ENCODE results near the gene CADPS2.
"Not testable (repeated sequence)": the region's sequence is repeated elsewhere in the genome, so short reads cannot be mapped to it uniquely, and the experiment has no call there.

Gene CADPS2

DNA sequence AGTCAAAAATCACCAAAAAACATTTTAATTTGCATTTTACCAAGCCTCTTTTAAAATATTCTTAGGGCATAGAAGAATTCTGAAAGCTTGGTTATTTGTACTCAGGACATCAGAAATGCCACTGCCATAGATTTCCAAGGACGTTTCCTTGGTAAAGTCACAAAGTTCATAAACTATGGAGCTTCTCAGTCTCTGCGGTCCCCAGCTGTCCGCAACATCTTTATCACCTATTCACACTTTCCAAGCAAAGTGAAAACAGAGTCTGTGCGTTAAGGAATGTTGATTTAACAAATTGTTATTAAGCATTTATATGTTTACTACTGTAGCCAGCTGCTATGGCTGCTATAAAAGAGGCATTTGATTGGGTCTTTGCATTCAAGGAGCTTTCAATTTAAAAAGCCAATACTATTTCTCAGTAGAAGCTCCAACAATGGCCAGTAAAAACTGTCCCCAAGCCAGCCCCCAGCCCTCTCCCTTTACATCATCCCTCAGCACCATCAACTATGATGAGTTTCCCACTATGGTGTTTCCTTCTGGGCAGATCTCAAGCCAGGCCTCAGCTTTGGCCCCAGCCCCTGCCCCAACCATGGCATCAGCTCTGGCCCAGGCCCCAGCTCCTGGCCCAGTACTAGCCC lies 36.8 kb downstream of the CADPS2 start:
- DNase-seq = no peak

DNA sequence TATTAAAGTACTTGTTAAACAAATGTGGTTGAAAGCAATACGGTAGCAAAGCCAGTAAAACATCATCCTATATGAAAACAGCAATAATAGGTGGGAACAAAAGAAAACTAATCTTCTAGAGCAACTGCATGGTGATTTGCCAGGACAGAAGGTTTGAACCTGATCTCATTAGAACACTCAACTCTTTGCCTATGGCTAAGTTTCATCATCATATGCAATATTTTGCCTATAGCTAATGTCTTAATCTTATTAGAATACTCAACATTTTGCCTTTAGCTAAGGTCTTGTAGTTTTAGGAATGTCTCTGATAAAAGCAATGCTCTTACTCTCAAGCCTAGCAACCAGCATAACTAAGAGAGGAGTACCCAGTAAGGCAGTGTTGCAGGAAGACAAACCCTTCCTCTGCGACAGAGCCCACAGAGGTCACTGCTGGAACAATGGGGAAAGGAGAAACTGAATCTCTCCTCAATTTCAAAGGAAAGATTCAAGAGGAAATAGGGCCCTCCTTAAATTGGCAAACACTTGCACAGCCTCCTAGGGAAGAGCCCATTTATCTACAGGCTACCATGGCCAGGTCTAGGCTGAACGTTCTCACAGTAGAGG lies 38.3 kb downstream of the CADPS2 start:
- DNase-seq = no peak

DNA sequence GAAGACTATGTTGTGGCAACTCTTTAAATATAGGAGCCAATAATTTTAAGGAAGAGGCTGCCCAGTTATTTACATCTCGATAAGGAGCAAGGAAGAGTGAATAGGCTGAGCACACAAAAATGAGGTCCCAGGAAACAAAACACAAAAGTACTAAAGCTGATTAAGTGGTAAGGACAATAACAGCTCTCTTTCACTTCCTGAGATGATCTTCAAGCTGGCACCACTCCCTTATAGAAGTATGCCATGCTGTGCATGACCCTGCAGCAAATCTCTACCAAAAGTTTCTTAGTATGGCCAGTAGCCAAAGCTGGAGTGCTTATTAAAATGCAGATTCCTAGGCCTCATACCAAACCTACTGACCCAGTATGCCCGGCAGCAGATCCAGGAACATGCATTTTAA lies 39.7 kb downstream of the CADPS2 start:
- DNase-seq = no peak

DNA sequence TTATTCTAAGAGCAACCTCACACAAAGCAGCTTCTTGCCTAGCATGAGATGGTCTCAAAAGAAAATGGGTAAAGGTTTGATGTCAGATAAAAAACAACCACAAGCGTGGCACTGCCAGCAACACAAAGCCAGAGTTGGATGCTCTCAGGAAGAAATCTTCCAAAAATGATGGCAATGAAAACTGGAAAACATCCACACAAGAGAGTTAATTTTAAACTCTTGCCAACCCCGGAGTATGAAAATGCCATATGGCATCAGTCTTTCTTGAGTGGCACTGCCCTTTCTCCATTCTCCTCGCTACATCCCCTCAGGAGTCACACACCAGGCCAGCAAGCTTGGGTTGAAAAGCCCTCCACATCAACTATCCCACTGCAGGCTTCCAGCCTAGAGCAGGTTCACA lies 41.0 kb downstream of the CADPS2 start:
- DNase-seq = no peak

DNA sequence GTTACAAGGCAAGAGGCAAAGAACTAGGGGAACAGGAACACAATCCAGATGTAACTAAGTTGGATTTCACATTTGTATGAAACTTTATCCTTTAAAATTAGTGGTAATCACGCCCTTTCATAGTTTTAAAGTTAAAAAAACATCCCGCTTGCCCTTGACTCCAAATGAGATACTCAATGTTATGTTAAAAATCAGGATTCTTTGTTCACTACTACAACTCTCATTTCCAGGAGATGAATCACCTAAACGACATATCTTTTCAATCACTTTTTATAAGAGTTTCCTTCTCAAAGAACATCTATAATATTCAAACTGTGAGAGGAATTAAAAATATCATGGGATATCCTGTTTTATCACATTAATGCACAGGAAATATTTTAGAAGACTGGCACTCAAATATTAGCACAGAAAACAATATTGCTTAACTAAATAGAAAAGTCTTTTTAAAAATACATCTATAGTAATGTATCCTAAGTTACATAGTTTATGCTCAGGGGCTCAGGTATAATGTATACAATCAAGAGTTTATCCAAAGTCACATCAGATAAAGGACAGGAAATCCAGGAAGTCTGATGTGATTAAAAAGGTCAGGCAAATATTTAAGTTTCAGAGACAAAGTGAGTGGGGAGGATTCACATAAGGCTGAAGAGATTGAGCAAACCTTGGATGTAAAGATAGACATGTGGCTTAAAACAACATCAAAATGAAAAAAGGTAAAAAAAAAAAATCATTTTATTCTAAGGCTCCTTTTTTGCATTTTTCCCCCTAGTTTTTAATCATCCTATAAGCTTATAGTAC lies 41.9 kb downstream of the CADPS2 start:
- no peak for DNase-seq

DNA sequence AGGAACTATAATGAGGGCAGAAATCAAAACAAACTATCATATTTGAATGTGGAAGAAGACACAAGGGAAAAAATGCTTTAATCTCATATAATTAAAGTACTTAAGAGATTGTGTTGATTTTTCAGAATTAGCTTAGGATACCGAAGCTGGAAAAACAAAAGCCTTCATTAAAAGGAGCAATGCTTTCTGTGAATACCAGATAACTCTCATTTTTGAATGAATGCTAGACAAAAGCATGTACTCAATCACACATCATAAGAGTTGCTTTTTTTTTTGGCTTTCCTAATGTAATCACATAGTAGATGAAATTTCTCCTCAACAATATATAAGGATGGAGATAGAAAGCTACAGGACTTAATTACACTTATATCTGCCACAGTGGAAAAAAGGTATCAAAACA lies 43.3 kb downstream of the CADPS2 start:
- no peak for DNase-seq

DNA sequence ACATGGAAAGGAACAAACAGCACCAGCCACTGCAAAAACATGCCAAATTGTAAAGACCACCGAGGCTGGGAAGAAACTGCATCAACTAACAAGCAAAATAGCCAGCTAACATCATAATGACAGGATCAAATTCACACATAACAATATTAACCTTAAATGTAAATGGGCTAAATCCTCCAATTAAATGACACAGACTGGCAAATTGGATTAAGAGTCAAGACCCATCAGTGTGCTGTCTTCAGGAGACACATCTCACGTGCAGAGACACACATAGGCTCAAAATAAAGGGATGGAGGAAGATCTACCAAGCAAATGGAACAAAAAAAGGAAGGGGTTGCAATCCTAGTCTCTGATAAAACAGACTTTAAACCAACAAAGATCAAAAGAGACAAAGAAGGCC lies 50.0 kb downstream of the CADPS2 start:
- not testable (repeated sequence) for DNase-seq

DNA sequence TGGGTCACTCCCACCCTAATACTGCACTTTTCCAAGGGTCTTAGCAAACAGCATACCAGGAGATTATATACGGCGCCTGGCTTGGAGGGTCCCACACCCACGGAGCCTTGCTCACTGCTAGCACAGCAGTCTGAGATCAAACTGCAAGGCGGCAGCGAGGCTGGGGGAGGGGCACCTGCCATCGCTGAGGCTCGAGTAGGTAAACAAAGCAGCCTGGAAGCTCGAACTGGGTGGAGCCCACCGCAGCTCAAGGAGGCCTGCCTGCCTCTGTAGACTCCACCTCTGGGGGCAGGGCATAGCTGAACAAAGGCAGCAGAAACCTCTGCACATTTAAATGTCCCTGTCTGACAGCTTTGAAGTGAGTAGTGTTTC lies 51.7 kb downstream of the CADPS2 start:
- DNase-seq = not testable (repeated sequence)

DNA sequence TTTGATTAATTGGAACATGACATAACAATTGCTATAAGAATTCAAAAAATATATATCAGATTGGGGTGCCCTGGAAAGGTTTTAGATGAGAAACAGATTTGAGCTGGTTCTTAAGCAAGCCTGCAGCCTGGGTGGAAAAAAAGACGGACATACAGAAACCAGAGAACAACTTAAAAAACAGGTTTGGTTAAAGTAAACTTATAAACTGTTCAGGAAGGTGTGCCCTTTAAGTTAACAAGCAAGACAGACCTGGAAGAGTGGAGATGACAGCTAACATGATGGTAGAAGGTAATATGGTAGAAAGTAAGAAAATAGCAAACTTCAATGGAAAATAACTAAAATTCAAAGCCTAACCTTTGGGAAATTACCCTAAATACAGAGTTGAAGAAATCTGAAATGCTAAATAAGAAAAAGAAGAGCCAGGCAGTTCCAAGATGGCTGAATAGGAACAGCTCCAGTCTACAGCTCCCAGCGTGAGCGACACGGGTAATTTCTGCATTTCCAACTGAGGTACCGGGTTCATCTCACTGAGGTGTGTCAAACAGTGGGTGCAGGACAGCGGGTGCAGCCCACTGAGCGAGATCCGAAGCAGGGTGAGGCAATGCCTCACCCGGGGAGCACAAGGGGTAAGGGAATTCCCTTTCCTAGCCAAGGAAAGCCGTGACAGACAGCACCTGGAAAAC lies 52.2 kb downstream of the CADPS2 start:
- no peak for DNase-seq

DNA sequence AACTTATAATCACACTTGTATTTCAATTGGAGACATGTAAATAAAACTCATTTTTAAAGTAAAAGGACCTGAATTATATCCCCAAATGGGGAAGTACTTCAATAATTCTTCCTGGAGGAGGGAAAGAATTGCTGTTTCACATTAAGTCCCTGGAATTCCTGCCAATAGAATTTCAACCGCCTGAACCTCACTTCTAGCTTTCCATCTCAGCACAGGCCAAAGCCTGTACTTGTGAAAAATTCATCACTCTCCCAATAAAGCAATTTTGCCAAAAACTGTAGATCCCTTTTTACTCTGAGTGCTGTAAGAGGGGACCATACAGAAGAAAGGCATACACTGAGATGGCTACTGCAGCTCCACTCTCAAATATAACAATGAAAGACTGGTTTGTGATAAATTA lies 54.8 kb downstream of the CADPS2 start:
- DNase-seq = no peak

DNA sequence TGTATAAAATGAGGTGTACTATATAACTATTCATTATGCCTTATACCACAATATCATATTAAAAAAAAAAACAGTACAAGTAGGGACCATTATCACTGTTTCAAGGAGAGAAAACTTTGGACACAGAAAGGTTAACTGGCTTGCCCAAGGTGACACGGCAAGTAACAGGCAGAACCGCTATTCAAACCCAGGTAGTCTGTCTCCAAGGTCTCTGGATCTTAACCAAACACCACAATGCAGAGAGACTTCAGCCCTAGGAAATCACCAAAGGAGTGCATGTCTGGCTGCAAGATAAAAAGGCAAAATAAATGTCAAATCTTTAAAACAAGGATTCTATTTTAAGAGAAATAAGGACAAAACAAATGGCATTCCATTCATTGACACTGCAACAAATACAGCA lies 56.3 kb downstream of the CADPS2 start:
- DNase-seq = no peak

DNA sequence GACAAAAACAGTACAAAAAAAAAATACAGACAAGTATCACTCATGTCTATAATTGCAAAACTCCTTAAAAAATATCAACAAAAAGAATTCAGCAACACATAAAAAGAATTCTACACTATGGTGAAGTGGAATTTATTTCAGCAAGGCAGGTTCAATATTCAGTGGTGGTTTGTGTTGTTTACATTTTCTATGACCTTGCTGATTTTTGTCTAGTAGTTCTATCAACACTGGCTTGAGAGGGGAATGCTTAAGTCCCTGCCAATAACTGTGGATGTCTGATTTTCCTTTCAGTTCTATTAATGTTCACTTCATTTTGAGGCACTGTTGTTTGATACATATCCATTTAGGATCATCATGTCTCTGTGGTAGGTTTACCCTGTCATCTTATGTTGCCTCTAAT lies 58.5 kb downstream of the CADPS2 start:
- DNase-seq = no peak

DNA sequence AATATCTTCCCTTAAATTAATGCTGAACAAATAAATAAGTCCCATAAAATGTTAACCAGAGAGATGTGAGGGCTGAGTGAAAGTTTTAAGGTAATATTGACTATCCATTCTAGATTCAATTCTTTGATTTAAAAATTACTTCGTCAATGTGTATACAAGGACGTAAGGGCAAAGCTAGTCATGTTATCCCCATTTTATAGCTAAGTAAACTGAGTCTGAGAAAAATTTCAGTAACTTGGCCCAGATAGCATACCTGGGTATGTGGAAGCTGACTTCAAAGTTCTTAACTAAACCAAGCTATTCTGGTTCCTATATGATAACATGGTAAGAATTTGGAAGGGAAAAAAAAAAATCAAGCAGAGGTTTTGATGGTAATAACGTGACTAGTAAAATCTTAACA lies 72.4 kb downstream of the CADPS2 start:
- DNase-seq = no peak

DNA sequence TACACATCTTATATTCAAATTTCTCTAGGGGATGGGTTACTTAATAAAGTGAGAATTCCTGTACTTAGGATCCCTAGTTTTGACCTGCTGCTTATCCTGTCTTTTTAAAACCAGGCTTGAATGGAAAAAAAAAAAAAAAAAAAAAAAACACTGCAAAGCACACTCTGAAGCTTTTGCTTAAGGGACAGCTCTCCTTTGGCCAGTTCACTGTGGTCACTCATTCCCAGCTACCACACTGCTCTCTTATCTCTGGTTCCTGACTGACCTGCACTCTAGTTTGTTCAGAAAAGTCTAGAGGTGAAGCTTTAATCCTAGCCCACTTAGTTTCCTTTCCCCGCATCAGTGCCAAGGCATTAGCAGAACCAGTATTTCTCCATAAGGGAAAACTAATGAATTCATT lies 82.4 kb downstream of the CADPS2 start:
- no peak for DNase-seq

DNA sequence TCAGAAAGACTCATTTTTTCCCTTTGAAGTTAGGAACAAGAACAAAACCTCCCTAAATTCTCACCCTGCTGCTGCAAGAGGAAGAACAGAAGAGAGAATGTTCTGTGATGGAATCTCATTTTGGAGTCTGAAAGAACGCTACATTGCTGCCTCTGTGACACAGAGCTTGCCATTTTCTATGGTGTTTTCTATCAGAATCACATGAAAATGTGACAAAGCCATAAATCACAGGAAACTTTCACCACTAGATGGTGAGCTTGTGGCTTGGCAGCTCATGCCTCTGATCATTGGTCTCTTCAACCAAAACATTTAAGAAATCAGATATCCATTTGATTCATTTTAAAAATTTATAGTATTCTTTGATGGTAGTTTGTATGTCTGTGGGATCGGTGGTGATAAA lies 82.9 kb downstream of the CADPS2 start:
- DNase-seq = no peak

DNA sequence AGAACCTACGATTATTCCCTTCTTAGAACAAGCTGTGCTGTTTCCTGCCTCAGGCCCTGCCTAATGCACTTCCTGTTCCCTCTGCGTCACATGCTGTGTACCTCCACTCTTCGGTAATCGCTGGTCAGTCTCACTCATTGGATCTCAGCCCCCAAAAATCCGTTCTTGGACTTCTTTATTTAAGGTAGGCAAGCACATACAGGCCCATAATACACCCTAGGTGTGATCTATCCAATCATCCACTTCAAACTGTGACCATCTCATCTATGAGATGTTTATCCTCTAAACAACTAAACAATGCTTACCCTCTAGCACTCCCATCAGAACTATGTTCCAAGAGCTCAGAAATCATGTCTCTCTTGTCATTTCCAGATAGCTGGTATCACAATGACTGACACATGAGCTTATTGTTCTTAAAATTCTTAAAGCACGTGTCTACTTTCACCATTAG lies 83.9 kb downstream of the CADPS2 start:
- no peak for DNase-seq

DNA sequence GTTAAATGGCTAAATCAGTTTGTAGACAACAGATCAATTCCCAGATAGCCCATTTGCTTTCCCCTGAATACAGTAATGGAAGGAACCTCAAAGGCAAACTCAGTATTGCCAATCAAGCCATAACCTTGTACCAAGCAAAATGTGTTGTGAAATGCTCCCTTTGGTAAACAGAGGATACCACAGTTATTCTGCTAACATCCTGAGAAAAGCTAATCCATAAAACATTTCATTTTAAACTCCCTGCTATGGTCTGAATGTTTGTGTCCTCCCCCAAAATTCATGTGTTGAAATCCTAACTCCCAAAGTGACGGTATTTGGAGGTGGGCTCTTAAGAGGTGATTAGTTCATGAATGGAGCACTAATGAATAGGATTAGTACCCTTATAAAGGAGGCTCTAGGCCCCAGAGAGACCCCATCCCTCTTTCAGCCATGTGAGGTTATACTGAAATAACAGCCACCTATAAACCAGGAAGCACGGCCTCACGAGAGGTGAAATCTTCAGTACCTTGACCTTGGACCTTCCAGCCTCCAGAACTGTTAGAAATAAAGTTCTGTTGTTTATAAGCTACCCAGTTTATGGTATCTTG lies 94.2 kb downstream of the CADPS2 start:
- no peak for DNase-seq

DNA sequence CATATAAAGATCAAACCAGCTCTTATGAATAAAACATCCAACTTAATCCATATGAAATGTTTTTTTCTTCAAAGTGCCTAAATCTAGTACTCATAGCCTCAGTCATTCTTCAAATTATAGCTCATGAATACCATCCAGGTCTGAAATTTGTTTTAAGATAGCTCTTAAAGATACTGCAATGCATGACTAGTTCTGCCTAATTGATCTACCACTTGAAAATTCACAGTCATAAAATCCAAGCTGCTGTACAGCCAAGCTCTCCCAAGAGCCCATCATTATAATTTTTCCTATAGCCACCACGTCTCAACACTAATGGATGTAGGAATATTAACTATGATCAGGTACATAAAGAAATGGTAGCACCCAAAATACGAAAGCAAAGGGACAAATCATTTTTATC lies 95.7 kb downstream of the CADPS2 start:
- no peak for DNase-seq

DNA sequence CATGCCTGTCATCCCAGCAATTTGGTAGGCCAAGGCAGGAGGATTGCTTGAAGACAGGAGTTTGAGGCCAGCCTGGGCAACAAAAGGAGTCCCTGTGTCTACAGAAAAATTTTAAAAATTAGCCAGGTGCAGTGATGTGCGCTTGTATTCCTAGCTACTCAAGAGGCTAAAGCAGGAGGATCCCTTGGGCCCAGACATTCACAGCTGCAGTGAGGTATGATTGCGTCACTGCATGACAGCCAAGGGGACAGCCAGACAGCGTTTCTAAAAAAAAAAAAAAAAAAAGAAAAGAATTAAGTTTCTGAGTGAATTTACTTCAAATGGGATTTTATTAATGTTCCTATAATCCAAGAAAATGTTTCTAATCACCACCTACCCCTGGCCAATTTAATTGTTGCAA lies 96.1 kb downstream of the CADPS2 start:
- DNase-seq = no peak

DNA sequence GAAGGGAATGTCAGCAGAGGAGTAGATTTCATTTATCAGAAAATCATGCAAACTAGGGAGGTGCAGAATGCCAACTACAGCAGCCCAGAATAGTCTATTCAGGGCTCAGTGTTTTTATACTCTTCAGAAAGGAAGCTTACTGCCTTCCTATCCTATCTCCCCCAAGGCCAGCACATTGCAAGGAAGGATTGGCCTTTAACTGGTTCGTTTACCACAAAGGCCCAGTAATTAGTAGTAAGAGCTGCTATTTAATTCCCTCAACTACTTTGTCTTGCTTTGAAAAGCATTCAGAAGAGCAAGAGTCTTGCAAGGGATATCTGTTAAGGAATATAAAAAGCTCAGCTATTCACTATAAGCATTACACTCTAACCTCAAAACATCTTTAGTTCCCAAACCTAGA lies 97.1 kb downstream of the CADPS2 start:
- DNase-seq = no peak

DNA sequence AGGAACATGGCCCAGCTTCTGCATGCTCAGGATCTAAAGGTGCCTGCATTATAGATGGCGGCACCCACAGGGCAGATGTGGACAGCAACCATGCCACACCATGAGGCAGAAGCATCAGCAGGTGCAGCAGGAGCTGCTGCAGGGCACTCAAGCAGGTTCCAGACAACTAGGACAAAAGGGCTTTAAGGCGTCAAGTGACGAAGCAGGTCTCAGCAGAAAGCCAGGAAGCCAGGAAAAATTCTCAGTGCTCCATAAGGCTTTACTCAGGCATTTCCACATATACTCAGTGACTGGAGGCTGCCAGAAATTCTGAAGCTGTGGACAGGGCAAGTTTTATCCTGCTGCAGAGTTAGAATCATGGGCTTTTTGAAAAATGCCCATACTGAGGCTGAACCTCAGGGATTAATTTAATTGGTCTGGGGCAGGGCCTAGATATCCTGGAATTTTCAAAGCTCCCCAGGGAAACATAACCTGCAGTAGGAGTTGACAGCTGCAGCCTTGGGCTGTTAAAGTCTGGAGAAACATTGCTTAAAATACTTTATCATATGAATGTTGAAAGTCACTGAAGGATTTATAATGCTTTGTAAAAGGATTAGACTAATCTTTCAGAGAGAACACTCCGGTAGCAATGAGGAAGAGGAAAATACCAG lies 115.4 kb downstream of the CADPS2 start:
- DNase-seq = peak; percentile 0

DNA sequence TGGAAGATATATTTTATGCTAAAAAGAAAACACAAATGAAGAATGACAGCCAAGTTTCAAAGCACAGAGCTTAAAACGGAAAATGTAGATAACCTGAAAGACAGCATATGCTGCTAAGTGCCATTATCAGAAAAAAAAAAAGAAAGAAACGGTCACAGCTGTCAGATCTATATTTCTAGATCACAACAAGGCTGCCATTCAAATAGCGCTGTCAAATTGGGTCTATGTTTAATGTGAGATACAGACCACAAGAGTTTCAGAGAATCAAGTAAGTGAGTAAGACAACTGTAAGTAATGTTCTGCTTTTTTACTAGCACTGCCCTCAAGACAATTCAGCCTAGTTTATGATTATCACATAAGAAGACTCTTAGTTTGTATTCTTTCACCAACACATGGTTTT lies 117.4 kb downstream of the CADPS2 start:
- DNase-seq = no peak

DNA sequence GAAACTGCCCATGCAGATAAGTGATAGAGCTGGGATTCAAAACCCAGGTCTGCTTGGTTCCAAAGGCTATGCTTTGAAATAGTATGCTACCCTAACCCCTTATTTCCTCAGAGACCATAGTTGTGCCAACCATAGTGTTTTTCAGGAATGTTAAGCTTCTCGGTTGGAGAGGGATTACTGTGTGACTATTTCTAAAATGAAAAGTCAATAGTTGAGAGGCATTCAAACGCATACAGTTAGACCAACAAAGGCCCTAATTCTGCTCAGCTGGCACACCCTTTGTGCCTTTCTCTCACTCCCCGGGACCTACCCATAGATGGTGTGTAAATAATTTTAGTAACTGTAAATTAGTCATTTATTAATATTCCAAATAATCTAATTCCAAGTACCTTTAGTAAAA lies 118.9 kb downstream of the CADPS2 start:
- DNase-seq = no peak
